H9 (cell line): ENCODE data around the gene PXN. TPM values are rescaled to one million over a fixed set of nuclear protein-coding genes. Genes with fewer than 3 reads are reported as not detected.
A peak's percentile ranks its signal among the peaks of the same experiment; 100 is the strongest.

ENCODE experiments used
- DNase-seq: peaks from one replicate; pipeline ENCODE4 v3.0.0-alpha.2; 2017
- H2AFZ ChIP-seq: one replicate; pipeline ENCODE4 v1.6.1; 2013; ENCODE audit warnings: mild to moderate bottlenecking, low read length, control low read depth, moderate library complexity
- H2AK5ac ChIP-seq: 2 replicates; pipeline ENCODE4 v1.6.1; 2013; ENCODE audit warnings: low read length, control low read depth, mixed read lengths; ENCODE audit not compliant: insufficient read length
- H2BK120ac ChIP-seq: one replicate; pipeline ENCODE4 v1.6.1; 2013; ENCODE audit warnings: low read depth, mild to moderate bottlenecking, low read length, control low read depth, inconsistent platforms; ENCODE audit not compliant: poor library complexity, severe bottlenecking
- H2BK12ac ChIP-seq: 2 replicates; pipeline ENCODE4 v1.6.1; 2013; ENCODE audit warnings: low read length, control low read depth, mixed read lengths, low read depth; ENCODE audit not compliant: insufficient read length
- H2BK15ac ChIP-seq: 2 replicates; pipeline ENCODE4 v1.6.1; 2013; ENCODE audit warnings: low read depth, low read length, control low read depth
- H2BK20ac ChIP-seq: one replicate; pipeline ENCODE4 v1.6.1; 2013; ENCODE audit warnings: low read depth, mild to moderate bottlenecking, low read length, control low read depth, inconsistent platforms; ENCODE audit not compliant: poor library complexity, severe bottlenecking
- H2BK5ac ChIP-seq: 2 replicates; pipeline ENCODE4 v1.6.1; 2013; ENCODE audit warnings: low read length, control low read depth, mixed read lengths; ENCODE audit not compliant: insufficient read length
- H3K14ac ChIP-seq: 2 replicates; pipeline ENCODE4 v1.6.1; 2013; ENCODE audit warnings: low read length, control low read depth; ENCODE audit not compliant: insufficient read depth
- H3K18ac ChIP-seq: 2 replicates; pipeline ENCODE4 v1.6.1; 2013; ENCODE audit warnings: low read depth, mild to moderate bottlenecking, mixed read lengths, low read length, control low read depth; ENCODE audit not compliant: insufficient read length
- H3K23ac ChIP-seq: 2 replicates; pipeline ENCODE4 v1.6.1; 2013; ENCODE audit warnings: low read length, control low read depth, mixed read lengths, low read depth; ENCODE audit not compliant: insufficient read length
- H3K23me2 ChIP-seq: 2 replicates; pipeline ENCODE4 v1.6.1; 2013; ENCODE audit warnings: low read depth, mild to moderate bottlenecking, mixed read lengths, low read length, control low read depth; ENCODE audit not compliant: insufficient read length, poor library complexity, severe bottlenecking
- H3K27ac ChIP-seq: 2 replicates; pipeline ENCODE4 v1.5.1; 2013; ENCODE audit warnings: low read length, control low read depth, mixed read lengths, low read depth; ENCODE audit not compliant: insufficient read length
- H3K27me3 ChIP-seq: 2 replicates; pipeline ENCODE4 v1.6.1; 2013; ENCODE audit warnings: low read length, control low read depth, inconsistent platforms; ENCODE audit not compliant: insufficient read depth
- H3K4ac ChIP-seq: 2 replicates; pipeline ENCODE4 v1.6.1; 2013; ENCODE audit warnings: low read depth, mild to moderate bottlenecking, control low read depth, inconsistent platforms, low read length, moderate library complexity
- H3K4me1 ChIP-seq: 2 replicates; pipeline ENCODE4 v1.6.1; 2013; ENCODE audit warnings: low read length, control low read depth, inconsistent platforms; ENCODE audit not compliant: insufficient read depth
- H3K4me2 ChIP-seq: 2 replicates; pipeline ENCODE4 v1.6.1; 2013; ENCODE audit warnings: low read length, control low read depth, mixed read lengths; ENCODE audit not compliant: insufficient read length, insufficient read depth
- H3K56ac ChIP-seq: 2 replicates; pipeline ENCODE4 v1.6.1; 2013; ENCODE audit warnings: low read depth, mild to moderate bottlenecking, mixed read lengths, low read length, control low read depth; ENCODE audit not compliant: insufficient read length
- H3K79me1 ChIP-seq: 2 replicates; pipeline ENCODE4 v1.6.1; 2013; ENCODE audit warnings: low read depth, mild to moderate bottlenecking, moderate library complexity, low read length, control low read depth, inconsistent platforms; ENCODE audit not compliant: insufficient read depth, poor library complexity, severe bottlenecking
- H3K79me2 ChIP-seq: 2 replicates; pipeline ENCODE4 v1.6.1; 2013; ENCODE audit warnings: low read length, control low read depth, inconsistent platforms; ENCODE audit not compliant: insufficient read depth
- H3K9ac ChIP-seq: 2 replicates; pipeline ENCODE4 v1.6.1; 2013; ENCODE audit warnings: low read length, control low read depth, mixed read lengths; ENCODE audit not compliant: insufficient read length; ENCODE audit errors: extremely low read depth
- H3K9me3 ChIP-seq: one replicate; pipeline ENCODE4 v1.6.1; 2013; ENCODE audit warnings: low read depth, low read length, inconsistent platforms; ENCODE audit not compliant: control insufficient read depth
- H3T11ph ChIP-seq: one replicate; pipeline ENCODE4 v1.6.1; 2013; ENCODE audit warnings: mild to moderate bottlenecking, low read length, control low read depth, inconsistent platforms
- H4K20me1 ChIP-seq: one replicate; pipeline ENCODE4 v1.6.1; 2013; ENCODE audit not compliant: control insufficient read depth, insufficient read length, insufficient read depth
- H4K5ac ChIP-seq: 2 replicates; pipeline ENCODE4 v1.6.1; 2013; ENCODE audit warnings: low read depth, mild to moderate bottlenecking, mixed read lengths, low read length, control low read depth; ENCODE audit not compliant: insufficient read length
- H4K8ac ChIP-seq: replicated peaks from 2 replicates; pipeline ENCODE4 v1.6.1; 2013; ENCODE audit warnings: low read length, control low read depth, mixed read lengths, low read depth; ENCODE audit not compliant: insufficient read length
- H4K91ac ChIP-seq: 2 replicates; pipeline ENCODE4 v1.6.1; 2013; ENCODE audit warnings: low read depth, mild to moderate bottlenecking, moderate library complexity, mixed read lengths, low read length, control low read depth; ENCODE audit not compliant: insufficient read length
- H3K27ac Mint-ChIP-seq, 3 experiments: 2 replicates in 2 of 3; 3 replicates in 1 of 3; pipeline ENCODE4 v1.8.0; 2020 to 2021; ENCODE audit warnings: mixed read lengths in 3 of 3, mild to moderate bottlenecking in 1 of 3, moderate library complexity in 1 of 3
- H3K27me3 Mint-ChIP-seq: 2 replicates; pipeline ENCODE4 v1.8.0; 2021; ENCODE audit warnings: low read depth, mild to moderate bottlenecking, moderate library complexity, mixed read lengths
- H3K36me3 Mint-ChIP-seq, 3 experiments: 2 replicates in 2 of 3; 3 replicates in 1 of 3; pipeline ENCODE4 v1.8.0; 2020 to 2021; ENCODE audit warnings: low read depth in 3 of 3, mixed read lengths in 3 of 3; ENCODE audit not compliant: insufficient read depth in 1 of 3
- H3K4me1 Mint-ChIP-seq, 2 experiments: 2 replicates each; pipeline ENCODE4 v1.8.0; 2020; ENCODE audit warnings: mixed read lengths in 2 of 2
- H3K4me3 Mint-ChIP-seq, 2 experiments: 2 replicates in 1 of 2; 3 replicates in 1 of 2; pipeline ENCODE4 v1.8.0; 2020 to 2021; ENCODE audit warnings: mild to moderate bottlenecking in 2 of 2, mixed read lengths in 2 of 2, moderate library complexity in 1 of 2
- H3K9me3 Mint-ChIP-seq, 2 experiments: 2 replicates in 1 of 2; 3 replicates in 1 of 2; pipeline ENCODE4 v1.8.0; 2020; ENCODE audit warnings: mild to moderate bottlenecking in 2 of 2, mixed read lengths in 2 of 2, moderate library complexity in 1 of 2
- CTCF ChIP-seq: fragments of 200-600 bp; sonication (generic); conservative IDR thresholded peaks from 3 replicates; pipeline ENCODE4 v1.8.0; 2021; ENCODE audit warnings: antibody characterized with exemption, mild to moderate bottlenecking
- WGBS: extraction: QIAGEN DNeasy Blood & Tissue Kit; methylation state at CpG from one replicate; pipeline ENCODE4 v1.1.7; 2013; ENCODE audit warnings: missing lambda C conversion rate, low lambda C conversion rate, mixed read lengths; ENCODE audit not compliant: insufficient read length; ENCODE audit errors: extremely low coverage; 5-methylcytosine and 5-hydroxymethylcytosine counted together
- total RNA-seq: library from RNA; stranded (reverse); gene quantifications from 2 replicates; pipeline ENCODE4 v1.2.1, GENCODE V29; 2021

Gene PXN
- total RNA-seq, 1 experiment from 2014 or later, result 92.8 TPM

- Histone ChIP-seq H3K4ac (peak overlapping the region; percentile 85), H2AK5ac (peak overlapping the region; percentile 25), H3K23me2 (peaks cover 3% of the 10 kb centered on the region), H3K4me2 (peak overlapping the region; percentile 19), H4K8ac (peak overlapping the region; percentile 3), H2BK12ac (peak overlapping the region; percentile 100), H3K23ac (no peak overlapping the region), H4K20me1 (no peaks in the 10 kb centered on the region), H2BK20ac (no peak overlapping the region), H3K4me1 (peaks cover 37% of the 10 kb centered on the region), H3K27ac (peak overlapping the region; percentile 86), H4K91ac (peak overlapping the region; percentile 98), H3K56ac (peak overlapping the region; percentile 14), H2BK120ac (peak overlapping the region; percentile 87), H3K9ac (peak overlapping the region; percentile 3), H2BK5ac (peak overlapping the region; percentile 20), H2BK15ac (no peak overlapping the region), H3K79me1 (no peaks in the 10 kb centered on the region), H4K5ac (peak overlapping the region; percentile 27), H3K9me3 (no peaks in the 10 kb centered on the region), H3T11ph (peak overlapping the region; percentile 26), H2AFZ (no peak overlapping the region), H3K27me3 (no peaks in the 10 kb centered on the region), H3K79me2 (peaks cover 8% of the 10 kb centered on the region; the same call in 1 of the 2 replicates), H3K18ac (peak overlapping the region; percentile 71), H3K14ac (peak overlapping the region; percentile 36)
- Mint-ChIP-seq H3K4me3 (peak overlapping the region; percentile 52 to 72; a peak in 3 of 5 replicates), H3K4me1 (peaks cover 82 to 87% of the 10 kb centered on the region in 2 experiments), H3K36me3 (peaks cover 3 to 9% (median 7%) of the 10 kb centered on the region in 3 experiments; a peak in 4 of 7 replicates), H3K9me3 (no peaks in the 10 kb centered on the region), H3K27me3 (no peaks in the 10 kb centered on the region), H3K27ac (peak overlapping the region; percentile 99)
- peak; percentile 68 for DNase-seq
- no CpG with 5 or more reads among the region's 12 CpGs for WGBS
- TF ChIP-seq CTCF, result 0 out of 3 replicates have a peak, but pooled peaks have one; percentile 11
These were observed 35.8 kb downstream of the PXN start for GRCh38 chr12:120229487-120230325.
